ENCODE results near the gene HMG20B.
A peak's percentile ranks its signal among the peaks of the same experiment; 100 is the strongest.

Gene HMG20B

GRCh38 chr19:3572132-3572854, 451 bp upstream of the HMG20B start:
- Histone ChIP-seq H3F3A (ENCODE audit: insufficient read depth, low read length) (0 out of 2 replicates have a peak, but pooled peaks cover 9% of the 10 kb centered on the region), H3K27ac (ENCODE audit: low read length) (no peak overlapping the region), H3K4me1 (ENCODE audit: low read length) (0 out of 2 replicates have a peak, but pooled peaks cover 4% of the 10 kb centered on the region), H3K79me2 (ENCODE audit: low read length) (peaks cover 6% of the 10 kb centered on the region), H4K20me1 (ENCODE audit: insufficient read depth, low read length) (no peaks in the 10 kb centered on the region), H3K9ac (ENCODE audit: low read length) (peak overlapping the region; percentile 35; the same call in 1 of the 2 replicates), H3K36me3 (replicated peaks; ENCODE audit: insufficient read depth, low read length) (no peaks in the 10 kb centered on the region), H3K4me2 (ENCODE audit: low read depth, low read length) (peak overlapping the region; percentile 83), H3K27me3 (replicated peaks; ENCODE audit: insufficient read depth, low read length) (peaks cover 17% of the 10 kb centered on the region), H3K4me3 (ENCODE audit: low read length) (peak overlapping the region; percentile 59), H3K9me2 (replicated peaks; ENCODE audit: insufficient read depth, low read length) (no peaks in the 10 kb centered on the region), H3K9me3 (replicated peaks; ENCODE audit: insufficient read depth, low read length) (no peaks in the 10 kb centered on the region), H2AFZ (ENCODE audit: low read length) (peak overlapping the region; percentile 81)
- peak; percentile 100 for DNase-seq
- TF ChIP-seq EZH2phosphoT487 (IDR thresholded peaks at IDR 0.05; ENCODE audit: low read length) (no peak), CTCF (IDR thresholded peaks at IDR 0.05; ENCODE audit: low read length) (no peak), EZH2 (optimal IDR thresholded peaks at IDR 0.05; ENCODE audit: low read depth, low read length) (no peak)

- no peak for TF ChIP-seq CTCF (IDR thresholded peaks at IDR 0.05; ENCODE audit: low read length)
- no peak for TF ChIP-seq EZH2 (optimal IDR thresholded peaks at IDR 0.05; ENCODE audit: low read depth, low read length)
Observed at GRCh38 chr19:3573162-3573857, 566 bp downstream of the HMG20B start.

GRCh38 chr19:3573858-3574637, 1.3 kb downstream of the HMG20B start:
- no peaks in the 10 kb centered on the region for H3K9me2 ChIP-seq (replicated peaks; ENCODE audit: insufficient read depth, low read length)
- no peaks in the 10 kb centered on the region for H3K9me3 ChIP-seq (replicated peaks; ENCODE audit: insufficient read depth, low read length)
- H3K27me3 ChIP-seq (replicated peaks; ENCODE audit: insufficient read depth, low read length) = peaks cover 2% of the 10 kb centered on the region
- peak; percentile 98 for DNase-seq
- peak overlapping the region; percentile 97; the same call in 1 of the 2 replicates for H3K4me3 ChIP-seq (ENCODE audit: low read length)
- no peaks in the 10 kb centered on the region for H3K36me3 ChIP-seq (replicated peaks; ENCODE audit: insufficient read depth, low read length)
- no peak overlapping the region for H3K27ac ChIP-seq (ENCODE audit: low read length)
- no peak overlapping the region for H2AFZ ChIP-seq (ENCODE audit: low read length)
- 0 out of 2 replicates have a peak, but pooled peaks cover 4% of the 10 kb centered on the region for H3K4me1 ChIP-seq (ENCODE audit: low read length)
- peak overlapping the region; percentile 95; the same call in 1 of the 2 replicates for H3K4me2 ChIP-seq (ENCODE audit: low read depth, low read length)
- TF ChIP-seq EZH2 (optimal IDR thresholded peaks at IDR 0.05; ENCODE audit: low read depth, low read length) = no peak
- no peak for TF ChIP-seq EZH2phosphoT487 (IDR thresholded peaks at IDR 0.05; ENCODE audit: low read length)
- TF ChIP-seq CTCF (IDR thresholded peaks at IDR 0.05; ENCODE audit: low read length) = no peak
- H3F3A ChIP-seq (ENCODE audit: insufficient read depth, low read length) = 0 out of 2 replicates have a peak, but pooled peaks cover 9% of the 10 kb centered on the region
- H4K20me1 ChIP-seq (ENCODE audit: insufficient read depth, low read length) = no peaks in the 10 kb centered on the region
- no peak overlapping the region for H3K9ac ChIP-seq (ENCODE audit: low read length)
- peaks cover 6% of the 10 kb centered on the region for H3K79me2 ChIP-seq (ENCODE audit: low read length)

More at GRCh38 chr19:3573162-3573857, 566 bp downstream of the HMG20B start:
- Histone ChIP-seq H2AFZ (ENCODE audit: low read length) (peak overlapping the region; percentile 83), H3K9ac (ENCODE audit: low read length) (peak overlapping the region; percentile 72), H3K4me1 (ENCODE audit: low read length) (0 out of 2 replicates have a peak, but pooled peaks cover 4% of the 10 kb centered on the region), H3K79me2 (ENCODE audit: low read length) (peaks cover 6% of the 10 kb centered on the region), H4K20me1 (ENCODE audit: insufficient read depth, low read length) (no peaks in the 10 kb centered on the region), H3K9me2 (replicated peaks; ENCODE audit: insufficient read depth, low read length) (no peaks in the 10 kb centered on the region), H3F3A (ENCODE audit: insufficient read depth, low read length) (0 out of 2 replicates have a peak, but pooled peaks cover 9% of the 10 kb centered on the region), H3K4me3 (ENCODE audit: low read length) (peak overlapping the region; percentile 97), H3K27ac (ENCODE audit: low read length) (no peak overlapping the region; the same call in 1 of the 2 replicates), H3K27me3 (replicated peaks; ENCODE audit: insufficient read depth, low read length) (peaks cover 8% of the 10 kb centered on the region), H3K4me2 (ENCODE audit: low read depth, low read length) (peak overlapping the region; percentile 95), H3K36me3 (replicated peaks; ENCODE audit: insufficient read depth, low read length) (no peaks in the 10 kb centered on the region), H3K9me3 (replicated peaks; ENCODE audit: insufficient read depth, low read length) (no peaks in the 10 kb centered on the region)
- no peak for DNase-seq
